Upper lobe of left lung (tissue), 4 donors: Measurements from ENCODE around the gene TOR3A.
A peak's percentile ranks its signal among the peaks of the same experiment; 100 is the strongest.

Experiments
- CTCF ChIP-seq, 6 experiments: fragments of 450-650 bp in 4 of 6; fragments of 200-600 bp in 2 of 6; sonication (generic) in 2 of 6; IDR thresholded peaks; one replicate each; pipeline ENCODE4 v1.5.1; 2016 to 2019; ENCODE audit warnings: antibody characterized with exemption in 6 of 6
- POLR2A ChIP-seq, 4 donors: fragments of 450-650 bp; IDR thresholded peaks; one replicate each; pipeline ENCODE4 v1.5.1; 2016 to 2017; ENCODE audit warnings: antibody characterized with exemption in 4 of 4, mild to moderate bottlenecking in 2 of 4
- POLR2AphosphoS5 ChIP-seq, 2 donors: sonication (generic); formaldehyde crosslinking; IDR thresholded peaks; one replicate each; pipeline ENCODE4 v1.5.1; 2017; ENCODE audit warnings: antibody characterized with exemption in 2 of 2

GRCh38 chr1:179105393-179105792 is 23.5 kb downstream of the TOR3A start:
- TF ChIP-seq POLR2AphosphoS5 (IDR thresholded peaks at IDR 0.05) (no peak), CTCF (IDR thresholded peaks at IDR 0.05) (peak in 3 of 6 experiments; percentile 15 to 46 (median 35)), POLR2A (IDR thresholded peaks at IDR 0.05) (no peak)
